Small intestine (tissue), 7 donors: Measurements from ENCODE around the gene SORCS2. TPM values are rescaled to one million over a fixed set of nuclear protein-coding genes. Genes with fewer than 3 reads are reported as not detected.

ENCODE experiments used
- DNase-seq, 2 donors: peaks; one replicate each; pipeline versions ENCODE4 v3.0.0 to v3.0.0-alpha.2; 2013
- FAIRE-seq: peaks from 2 replicates; lab custom pipeline; 2012; peaks lifted over from hg19 to GRCh38; lab: Jason Lieb, UNC
- H3K27ac ChIP-seq, 3 donors: one replicate each; pipeline ENCODE4 v1.5.1; 2013; ENCODE audit warnings: low read length in 2 of 3, mild to moderate bottlenecking in 2 of 3, control low read depth in 1 of 3, inconsistent platforms in 1 of 3, low read depth in 1 of 3, moderate library complexity in 1 of 3
- H3K27me3 ChIP-seq, 3 donors: one replicate each; pipeline ENCODE4 v1.6.1; 2013; ENCODE audit warnings: low read length in 3 of 3, inconsistent platforms in 1 of 3; ENCODE audit not compliant: control insufficient read depth in 3 of 3, insufficient read depth in 3 of 3
- H3K36me3 ChIP-seq, 3 donors: one replicate each; pipeline ENCODE4 v1.6.1; 2013; ENCODE audit warnings: low read length in 3 of 3, inconsistent platforms in 1 of 3, low read depth in 1 of 3, mild to moderate bottlenecking in 1 of 3, moderate library complexity in 1 of 3; ENCODE audit not compliant: control insufficient read depth in 3 of 3, insufficient read depth in 2 of 3
- H3K4me1 ChIP-seq, 3 donors: one replicate each; pipeline ENCODE4 v1.6.1; 2013; ENCODE audit warnings: low read length in 2 of 3, inconsistent platforms in 1 of 3, low read depth in 1 of 3, mild to moderate bottlenecking in 1 of 3, moderate library complexity in 1 of 3; ENCODE audit not compliant: control insufficient read depth in 3 of 3, insufficient read depth in 2 of 3
- H3K4me3 ChIP-seq, 3 donors: one replicate each; pipeline ENCODE4 v1.5.1; 2013; ENCODE audit warnings: low read length in 3 of 3, control low read depth in 1 of 3, inconsistent platforms in 1 of 3, low read depth in 1 of 3, mild to moderate bottlenecking in 1 of 3, moderate library complexity in 1 of 3
- H3K9me3 ChIP-seq, 2 donors: one replicate each; pipeline ENCODE4 v1.6.1; 2013; ENCODE audit warnings: low read depth in 1 of 2, low read length in 1 of 2; ENCODE audit not compliant: control insufficient read depth in 2 of 2, insufficient read depth in 1 of 2
- WGBS, 3 donors: extraction: QIAGEN DNeasy Blood & Tissue Kit; methylation state at CpG; one replicate each; pipeline ENCODE4 v1.1.7; 2013; 5-methylcytosine and 5-hydroxymethylcytosine counted together
- polyA plus RNA-seq, 4 donors: library from polyadenylated mRNA; stranded (reverse) in 3 of 4; unstranded in 1 of 4; fragments of 200-250 nt in 3 of 4; fragments of 120-200 nt in 1 of 4; gene quantifications; one replicate each; pipeline versions ENCODE4 v1.2.1 to v1.2.3, GENCODE V29; 2013
- donor health status: healthy with polysubstance abuse.
- donor health status: control.
- donor health status: control.
- donor health status: Bipolar disorder and iron deficiency.
- donor health status: healthy.

The SORCS2 gene
- polyA plus RNA-seq, 4 donors = 0.63 to 3.3 (median 2.2) TPM; not detected in 1

GRCh38 chr4:7746351-7747061 is 554.2 kb downstream of the SORCS2 start:
- Histone ChIP-seq H3K27me3 (no peaks in the 10 kb centered on the region), H3K27ac (no peak overlapping the region), H3K4me1 (no peaks in the 10 kb centered on the region), H3K36me3 (no peaks in the 10 kb centered on the region), H3K9me3 (no peaks in the 10 kb centered on the region), H3K4me3 (no peak overlapping the region)
- no peak for FAIRE-seq
- DNase-seq = no peak
- 91 to 93% (median 91%) methylated on average over 20 of the region's 20 CpGs for WGBS, 3 donors

- Histone ChIP-seq H3K9me3 (no peaks in the 10 kb centered on the region), H3K36me3 (no peaks in the 10 kb centered on the region), H3K27ac (no peak overlapping the region), H3K27me3 (no peaks in the 10 kb centered on the region), H3K4me3 (no peak overlapping the region), H3K4me1 (no peaks in the 10 kb centered on the region)
- FAIRE-seq (no peak), DNase-seq (no peak)
- 86 to 95% (median 88%) methylated on average over 7 of the region's 7 CpGs for WGBS, 3 donors
These were observed 554.7 kb downstream of the SORCS2 start for GRCh38 chr4:7747062-7747385.

GRCh38 chr4:7747566-7747965 is 555.2 kb downstream of the SORCS2 start:
- DNase-seq (no peak), FAIRE-seq (no peak)
- Histone ChIP-seq H3K4me1 (no peaks in the 10 kb centered on the region), H3K27me3 (no peaks in the 10 kb centered on the region), H3K27ac (no peak overlapping the region), H3K9me3 (no peaks in the 10 kb centered on the region), H3K36me3 (no peaks in the 10 kb centered on the region), H3K4me3 (no peak overlapping the region)
- 88 to 94% (median 92%) methylated on average over 11 of the region's 11 CpGs for WGBS, 3 donors

GRCh38 chr4:7750523-7750922 is 558.2 kb downstream of the SORCS2 start:
- WGBS, 3 donors = 67 to 85% (median 85%) methylated on average over 6 of the region's 6 CpGs
- H3K9me3 ChIP-seq = no peaks in the 10 kb centered on the region
- H3K36me3 ChIP-seq = no peaks in the 10 kb centered on the region
- DNase-seq = no peak
- no peaks in the 10 kb centered on the region for H3K4me1 ChIP-seq
- H3K27ac ChIP-seq = no peak overlapping the region
- no peak overlapping the region for H3K4me3 ChIP-seq
- no peak for FAIRE-seq
- no peaks in the 10 kb centered on the region for H3K27me3 ChIP-seq

GRCh38 chr4:7750972-7751371 is 558.6 kb downstream of the SORCS2 start:
- Histone ChIP-seq H3K27ac (no peak overlapping the region), H3K36me3 (peaks cover 0 to 1% (median 0%) of the 10 kb centered on the region in 3 donors), H3K9me3 (no peaks in the 10 kb centered on the region), H3K27me3 (no peaks in the 10 kb centered on the region), H3K4me1 (no peaks in the 10 kb centered on the region), H3K4me3 (no peak overlapping the region)
- FAIRE-seq = no peak
- DNase-seq = no peak

GRCh38 chr4:7752649-7753048 is 560.3 kb downstream of the SORCS2 start:
- 82 to 89% (median 88%) methylated on average over 6 of the region's 6 CpGs for WGBS, 3 donors
- Histone ChIP-seq H3K36me3 (peaks cover 0 to 15% (median 0%) of the 10 kb centered on the region in 3 donors), H3K27me3 (no peaks in the 10 kb centered on the region), H3K27ac (no peak overlapping the region), H3K4me1 (no peaks in the 10 kb centered on the region), H3K4me3 (no peak overlapping the region), H3K9me3 (no peaks in the 10 kb centered on the region)
- FAIRE-seq = no peak
- DNase-seq = no peak

- H3K4me3 ChIP-seq = no peak overlapping the region
- FAIRE-seq = no peak
- H3K9me3 ChIP-seq = no peaks in the 10 kb centered on the region
- H3K4me1 ChIP-seq = no peaks in the 10 kb centered on the region
- 93 to 96% (median 94%) methylated on average over 15 of the region's 15 CpGs for WGBS, 3 donors
- no peaks in the 10 kb centered on the region for H3K27me3 ChIP-seq
- no peak overlapping the region for H3K27ac ChIP-seq
- peaks cover 0 to 20% (median 0%) of the 10 kb centered on the region in 3 donors for H3K36me3 ChIP-seq
- DNase-seq = no peak
These were observed 560.9 kb downstream of the SORCS2 start for GRCh38 chr4:7753271-7753670.

GRCh38 chr4:7753931-7754465 is 561.7 kb downstream of the SORCS2 start:
- Histone ChIP-seq H3K36me3 (peaks cover 0 to 24% (median 0%) of the 10 kb centered on the region in 3 donors), H3K27me3 (no peaks in the 10 kb centered on the region), H3K9me3 (no peaks in the 10 kb centered on the region), H3K27ac (no peak overlapping the region), H3K4me3 (no peak overlapping the region), H3K4me1 (no peaks in the 10 kb centered on the region)
- WGBS, 3 donors = 83 to 87% (median 86%) methylated on average over 15 of the region's 15 CpGs
- no peak for FAIRE-seq
- DNase-seq = no peak
